IMR-90 (cell line): ENCODE results near the gene BUB1B. TPM values are rescaled to one million over a fixed set of nuclear protein-coding genes. Genes with fewer than 3 reads are reported as not detected.

ENCODE experiments used
- ATAC-seq: fragments of 200-7000 bp; cut with Tn5 transposase; 2 replicates; pipeline ENCODE4 v1.9.1; 2020; ENCODE audit warnings: low read depth, mild to moderate bottlenecking, moderate library complexity
- BruUV-seq: library from RNA; stranded (reverse); fragments of 400-500 nt; replicated peaks from 2 replicates; lab custom pipeline; 2021; lab: Mats Ljungman, UMichigan
- CTCF ChIA-PET: fragments of 300-600 bp; formaldehyde crosslinking; extraction: SDS; loops from one replicate; lab custom pipeline; 2021; ENCODE audit warnings: antibody characterized with exemption; lab: Yijun Ruan, JAX
- POLR2A ChIA-PET: fragments of 300-600 bp; sonication (Branson Sonifier 250); formaldehyde crosslinking; loops from one replicate; lab custom pipeline; 2022; ENCODE audit warnings: antibody characterized with exemption; ENCODE audit not compliant: unreplicated experiment; lab: Charles Lee
- DNase-seq: peaks from one replicate; pipeline ENCODE4 v3.0.0; 2013
- H2AFZ ChIP-seq: replicated peaks from 2 replicates; pipeline ENCODE3; 2013; ENCODE audit warnings: low read length, mild to moderate bottlenecking; ENCODE audit not compliant: poor library complexity
- H2AK5ac ChIP-seq: 2 replicates; pipeline ENCODE4 v1.6.1; 2013; ENCODE audit warnings: low read depth, low read length, inconsistent platforms
- H2AK9ac ChIP-seq: replicated peaks from 2 replicates; pipeline ENCODE3; 2013; ENCODE audit warnings: mild to moderate bottlenecking, low read depth, low read length, moderate library complexity; ENCODE audit not compliant: poor library complexity
- H2BK120ac ChIP-seq: 2 replicates; pipeline ENCODE4 v1.6.1; 2013; ENCODE audit warnings: low read depth, low read length, inconsistent platforms
- H2BK15ac ChIP-seq: 3 replicates; pipeline ENCODE4 v1.6.1; 2013; ENCODE audit warnings: low read depth, low read length, inconsistent platforms
- H2BK20ac ChIP-seq: 2 replicates; pipeline ENCODE4 v1.6.1; 2013; ENCODE audit warnings: low read depth, mild to moderate bottlenecking, inconsistent platforms, low read length, moderate library complexity
- H2BK5ac ChIP-seq: 2 replicates; pipeline ENCODE4 v1.6.1; 2013; ENCODE audit warnings: mild to moderate bottlenecking, low read depth, low read length, inconsistent platforms; ENCODE audit not compliant: poor library complexity, severe bottlenecking
- H3K14ac ChIP-seq: replicated peaks from 2 replicates; pipeline ENCODE4 v1.6.1; 2013; ENCODE audit warnings: low read depth, low read length, inconsistent platforms
- H3K18ac ChIP-seq: 2 replicates; pipeline ENCODE4 v1.6.1; 2013; ENCODE audit warnings: low read depth, low read length, control low read depth
- H3K23ac ChIP-seq: 2 replicates; pipeline ENCODE4 v1.6.1; 2013; ENCODE audit warnings: low read depth, low read length, inconsistent platforms
- H3K27ac ChIP-seq: 2 replicates; pipeline ENCODE4 v1.5.1; 2013; ENCODE audit warnings: mild to moderate bottlenecking, control low read depth, low read length; ENCODE audit not compliant: insufficient read depth
- H3K27me3 ChIP-seq: 2 replicates; pipeline ENCODE4 v1.6.1; 2013; ENCODE audit warnings: low read length; ENCODE audit not compliant: control insufficient read depth, insufficient read depth
- H3K36me3 ChIP-seq: 2 replicates; pipeline ENCODE4 v1.6.1; 2013; ENCODE audit warnings: low read length, mixed read lengths; ENCODE audit not compliant: control insufficient read depth, insufficient read depth
- H3K4ac ChIP-seq: 2 replicates; pipeline ENCODE4 v1.6.1; 2013; ENCODE audit warnings: low read depth, low read length, inconsistent platforms
- H3K4me1 ChIP-seq: 2 replicates; pipeline ENCODE4 v1.6.1; 2013; ENCODE audit warnings: low read length, mixed read lengths; ENCODE audit not compliant: control insufficient read depth, insufficient read depth
- H3K4me2 ChIP-seq: 2 replicates; pipeline ENCODE4 v1.6.1; 2013; ENCODE audit warnings: low read depth, mild to moderate bottlenecking, control low read depth, low read length, moderate library complexity
- H3K4me3 ChIP-seq: 2 replicates; pipeline ENCODE4 v1.5.1; 2013; ENCODE audit warnings: low read depth, mild to moderate bottlenecking, control low read depth, low read length, moderate library complexity; ENCODE audit not compliant: insufficient read depth
- H3K56ac ChIP-seq: 2 replicates; pipeline ENCODE4 v1.6.1; 2013; ENCODE audit warnings: low read length, inconsistent platforms; ENCODE audit not compliant: insufficient read depth; ENCODE audit errors: extremely low read depth
- H3K79me1 ChIP-seq, 2 experiments: 2 replicates each; pipeline ENCODE4 v1.6.1; 2013; ENCODE audit warnings: low read length in 2 of 2, inconsistent platforms in 1 of 2, low read depth in 1 of 2
- H3K9ac ChIP-seq: 2 replicates; pipeline ENCODE4 v1.6.1; 2013; ENCODE audit warnings: low read depth, low read length, control low read depth
- H3K9me1 ChIP-seq: 2 replicates; pipeline ENCODE4 v1.6.1; 2013; ENCODE audit warnings: low read length, inconsistent platforms; ENCODE audit not compliant: insufficient read depth
- H3K9me3 ChIP-seq: 2 replicates; pipeline ENCODE4 v1.6.1; 2013; ENCODE audit warnings: low read length; ENCODE audit not compliant: control insufficient read depth, insufficient read depth
- H4K20me1 ChIP-seq: 2 replicates; pipeline ENCODE4 v1.6.1; 2013; ENCODE audit warnings: low read length, inconsistent platforms; ENCODE audit not compliant: insufficient read depth
- H4K5ac ChIP-seq: 2 replicates; pipeline ENCODE4 v1.6.1; 2013; ENCODE audit warnings: mild to moderate bottlenecking, low read depth, low read length, control low read depth
- H4K8ac ChIP-seq, 2 experiments: 2 replicates each; pipeline ENCODE4 v1.6.1; 2013; ENCODE audit warnings: low read depth in 2 of 2, low read length in 2 of 2, control low read depth in 1 of 2, inconsistent platforms in 1 of 2
- H4K91ac ChIP-seq: 2 replicates; pipeline ENCODE4 v1.6.1; 2013; ENCODE audit warnings: low read depth, low read length, inconsistent platforms; ENCODE audit not compliant: insufficient read depth
- BHLHE40 ChIP-seq: fragments of 150-350 bp; IDR thresholded peaks from 2 replicates; pipeline ENCODE4 v1.6.1; 2016; ENCODE audit warnings: mild to moderate bottlenecking, low read depth, low read length
- CEBPB ChIP-seq: IDR thresholded peaks from 2 replicates; pipeline ENCODE4 v1.6.1; 2012; ENCODE audit warnings: low read depth, low read length, improper control_type of control experiment
- CHD1 ChIP-seq: IDR thresholded peaks from 2 replicates; pipeline ENCODE4 v1.6.1; 2012; ENCODE audit warnings: low read depth, low read length, improper control_type of control experiment
- CTCF ChIP-seq: conservative IDR thresholded peaks from 2 replicates; pipeline ENCODE4 v1.5.1; 2012; ENCODE audit warnings: mild to moderate bottlenecking, low read depth, low read length, improper control_type of control experiment
- ELK1 ChIP-seq: fragments of 150-350 bp; IDR thresholded peaks from 2 replicates; pipeline ENCODE4 v1.6.1; 2016; ENCODE audit warnings: low read depth, mild to moderate bottlenecking, low read length, moderate library complexity, borderline replicate concordance
- FOS ChIP-seq: fragments of 150-350 bp; IDR thresholded peaks from 2 replicates; pipeline ENCODE4 v1.6.1; 2016; ENCODE audit warnings: low read depth, low read length
- MAFK ChIP-seq: IDR thresholded peaks from 2 replicates; pipeline ENCODE4 v1.6.1; 2012; ENCODE audit warnings: low read depth, low read length, improper control_type of control experiment
- MAZ ChIP-seq: IDR thresholded peaks from 2 replicates; pipeline ENCODE4 v1.6.1; 2012; ENCODE audit warnings: low read depth, mild to moderate bottlenecking, low read length, improper control_type of control experiment, moderate library complexity, borderline replicate concordance
- MXI1 ChIP-seq: IDR thresholded peaks from 2 replicates; pipeline ENCODE4 v1.6.1; 2012; ENCODE audit warnings: low read depth, mild to moderate bottlenecking, low read length, moderate library complexity, borderline replicate concordance
- NFE2L2 ChIP-seq: fragments of 150-350 bp; IDR thresholded peaks from 2 replicates; pipeline ENCODE4 v1.6.1; 2016; ENCODE audit warnings: low read depth, mild to moderate bottlenecking, low read length
- POLR2A ChIP-seq: IDR thresholded peaks from 2 replicates; pipeline ENCODE4 v1.6.1; 2012; ENCODE audit warnings: mild to moderate bottlenecking, low read depth, low read length
- RAD21 ChIP-seq: IDR thresholded peaks from 2 replicates; pipeline ENCODE4 v1.6.1; 2012; ENCODE audit warnings: low read length, improper control_type of control experiment
- RCOR1 ChIP-seq: IDR thresholded peaks from 2 replicates; pipeline ENCODE4 v1.6.1; 2012; ENCODE audit warnings: mild to moderate bottlenecking, low read length, improper control_type of control experiment; ENCODE audit not compliant: insufficient replicate concordance
- RFX5 ChIP-seq: IDR thresholded peaks from 2 replicates; pipeline ENCODE4 v1.8.0; 2012; ENCODE audit warnings: low read depth, mild to moderate bottlenecking, low read length, moderate library complexity
- SMC3 ChIP-seq: fragments of 150-350 bp; IDR thresholded peaks from 2 replicates; pipeline ENCODE4 v1.6.1; 2016; ENCODE audit warnings: low read depth, mild to moderate bottlenecking, antibody characterized with exemption, low read length, moderate library complexity
- WGBS, 2 experiments: methylation state at CpG; one replicate each; pipeline versions ENCODE4 v1.1.5 to v1.1.7; 2013; ENCODE audit warnings: missing lambda C conversion rate in 2 of 2; ENCODE audit not compliant: insufficient read length in 1 of 2; ENCODE audit errors: extremely low coverage in 2 of 2; 5-methylcytosine and 5-hydroxymethylcytosine counted together
- dilution Hi-C: fragments of 300-500 bp; cut with HindIII; formaldehyde crosslinking; loops from one replicate; pipeline ENCODE4 v1.14.3; 2018; ENCODE audit warnings: low sequenced_read_pairs; ENCODE audit not compliant: unreplicated experiment
- in situ Hi-C: fragments of 300-500 bp; cut with MboI; formaldehyde crosslinking; loops from 3 replicates; pipeline ENCODE4 v1.14.3; 2019; ENCODE audit warnings: low sequenced_read_pairs, inconsistent platforms, mixed read lengths
- intact Hi-C: fragments of 100-400 bp; cut with micrococcal nuclease; formaldehyde crosslinking; loops from 2 replicates; pipeline ENCODE4 v1.10.0; 2022
- polyA plus RNA-seq, 3 experiments: library from polyadenylated mRNA; depleted of rRNA; stranded (reverse); fragments of >200 nt; gene quantifications; 2 replicates each; pipeline ENCODE4 v1.2.3, GENCODE V29; 2012; ENCODE audit warnings: low replicate concordance in 1 of 3
- total RNA-seq: library from RNA; depleted of rRNA; stranded (reverse); fragments of >200 nt; gene quantifications from 2 replicates; pipeline ENCODE4 v1.2.3, GENCODE V29; 2012
- TF ChIP-seq, protein P1 (sequence below): fragments of 150-350 bp; IDR thresholded peaks from 2 replicates; pipeline ENCODE4 v1.6.1; 2017; ENCODE audit warnings: mild to moderate bottlenecking, antibody characterized with exemption, low read length, low read depth

BUB1B gene
- total and polyA plus RNA-seq, 2 of the 4 experiments (the other 2 are of a cell fraction): 15.6 to 24.7 TPM

- Histone ChIP-seq H2AK9ac (no peak overlapping the region), H2BK5ac (no peak overlapping the region), H3K14ac (no peak overlapping the region), H3K27me3 (peaks cover 11% of the 10 kb centered on the region), H3K4me1 (no peaks in the 10 kb centered on the region), H4K5ac (no peak overlapping the region), H3K23ac (no peak overlapping the region), H3K9me3 (no peaks in the 10 kb centered on the region), H4K91ac (no peak overlapping the region), H3K18ac (no peak overlapping the region), H2BK15ac (no peak overlapping the region), H3K4me2 (no peak overlapping the region), H2BK120ac (no peak overlapping the region), H2AK5ac (no peak overlapping the region), H4K8ac (no peak overlapping the region), H3K79me1 (no peaks in the 10 kb centered on the region), H3K4me3 (no peak overlapping the region), H3K9me1 (no peaks in the 10 kb centered on the region), H4K20me1 (no peaks in the 10 kb centered on the region), H2AFZ (no peak overlapping the region), H3K56ac (no peak overlapping the region), H3K9ac (no peak overlapping the region), H3K4ac (no peak overlapping the region), H3K36me3 (no peaks in the 10 kb centered on the region), H3K27ac (no peak overlapping the region), H2BK20ac (no peak overlapping the region)
- TF ChIP-seq NFE2L2 (no peak), SMC3 (no peak), POLR2A (no peak), MXI1 (no peak), RFX5 (no peak), FOS (no peak), RAD21 (no peak), MAFK (no peak), RCOR1 (no peak), CEBPB (no peak), MAZ (no peak), CHD1 (no peak), CTCF (no peak), BHLHE40 (no peak), ELK1 (no peak)
- TF ChIP-seq, protein P1, sequence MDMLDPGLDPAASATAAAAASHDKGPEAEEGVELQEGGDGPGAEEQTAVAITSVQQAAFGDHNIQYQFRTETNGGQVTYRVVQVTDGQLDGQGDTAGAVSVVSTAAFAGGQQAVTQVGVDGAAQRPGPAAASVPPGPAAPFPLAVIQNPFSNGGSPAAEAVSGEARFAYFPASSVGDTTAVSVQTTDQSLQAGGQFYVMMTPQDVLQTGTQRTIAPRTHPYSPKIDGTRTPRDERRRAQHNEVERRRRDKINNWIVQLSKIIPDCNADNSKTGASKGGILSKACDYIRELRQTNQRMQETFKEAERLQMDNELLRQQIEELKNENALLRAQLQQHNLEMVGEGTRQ: no peak
- ChIA-PET CTCF (no interaction called here), POLR2A (no interaction called here)
- no TSS peak for BruUV-seq
- DNase-seq (no peak), ATAC-seq (no peak)
- 90% methylated on average over 2 of the region's 5 CpGs; no CpG with 5 or more reads in 1 of the 2 experiments for WGBS, 2 experiments
- intact Hi-C loops (no loop called here), dilution Hi-C loops (no loop called here), in situ Hi-C loops (no loop called here)
These were observed 30.8 kb upstream of the BUB1B start for GRCh38 chr15:40130118-40130517.
